Stimulated activated CD4-positive, alpha-beta T cell treated with anti-CD3 and anti-CD28 coated beads, Interleukin-2, amount 100 ng/mL, for 24 hours (primary cell): ENCODE measurements around the gene SPTB.
A peak's percentile ranks its signal among the peaks of the same experiment; 100 is the strongest.

Experiments
- DNase-seq, 2 donors: peaks; one replicate each; pipeline ENCODE4 v3.0.0-alpha.2; 2020

SPTB gene

GRCh38 chr14:64763801-64764621 is 115.7 kb downstream of the SPTB start:
- peak in 1 of 2 donors; percentile 5 for DNase-seq

- no peak for DNase-seq
Measured at GRCh38 chr14:64763085-64763782, 116.5 kb downstream of the SPTB start.

- peak; percentile 40 to 43 for DNase-seq
Measured at GRCh38 chr14:64762044-64763034, 117.4 kb downstream of the SPTB start.

- no peak for DNase-seq
Measured at GRCh38 chr14:64761441-64762043, 118.2 kb downstream of the SPTB start.

GRCh38 chr14:64760916-64761315 is 118.8 kb downstream of the SPTB start:
- no peak for DNase-seq

GRCh38 chr14:64760146-64760755 is 119.5 kb downstream of the SPTB start:
- DNase-seq: peak; percentile 67 to 76

GRCh38 chr14:64759555-64759938 is 120.2 kb downstream of the SPTB start:
- no peak for DNase-seq

- DNase-seq: no peak
Measured at GRCh38 chr14:64758691-64759554, 120.8 kb downstream of the SPTB start.

GRCh38 chr14:64758025-64758521 is 121.6 kb downstream of the SPTB start:
- no peak for DNase-seq

- no peak for DNase-seq
Measured at GRCh38 chr14:64757601-64758000, 122.1 kb downstream of the SPTB start.

GRCh38 chr14:64756712-64757111 is 123.0 kb downstream of the SPTB start:
- DNase-seq: no peak

- peak; percentile 48 to 70 for DNase-seq
Measured at GRCh38 chr14:64755781-64756221, 123.9 kb downstream of the SPTB start.

GRCh38 chr14:64754685-64755084 is 125.0 kb downstream of the SPTB start:
- no peak for DNase-seq

GRCh38 chr14:64753999-64754398 is 125.7 kb downstream of the SPTB start:
- no peak for DNase-seq

- no peak for DNase-seq
Measured at GRCh38 chr14:64753374-64753773, 126.3 kb downstream of the SPTB start.

GRCh38 chr14:64752909-64753308 is 126.8 kb downstream of the SPTB start:
- DNase-seq: no peak

- DNase-seq: no peak
Measured at GRCh38 chr14:64748995-64749714, 130.6 kb downstream of the SPTB start.

GRCh38 chr14:64748521-64748920 is 131.2 kb downstream of the SPTB start:
- no peak for DNase-seq

- DNase-seq: no peak
Measured at GRCh38 chr14:64747327-64747726, 132.4 kb downstream of the SPTB start.
